OCI-LY3 (cell line): ENCODE results near the gene CC2D1A.

Experiments used
- CTCF ChIP-seq: fragments of 200-600, 300-600 bp; sonication (generic); IDR thresholded peaks from 2 replicates; pipeline ENCODE4 v1.5.1; 2014; ENCODE audit warnings: antibody characterized with exemption, low read length, low read depth
- EZH2phosphoT487 ChIP-seq: fragments of 200-600 bp; shearing (Covaris generic); IDR thresholded peaks from 2 replicates; pipeline ENCODE4 v1.6.1; 2018; ENCODE audit warnings: antibody characterized with exemption, mixed run types, low read depth

- TF ChIP-seq CTCF, result no peak
- TF ChIP-seq EZH2phosphoT487, result no peak
Measured at GRCh38 chr19:13906521-13906904, 512 bp downstream of the CC2D1A start.
